Mesodermal cell (in vitro differentiated cells): Measurements from ENCODE around the gene NPC1.
"Not testable (repeated sequence)": the region's sequence is repeated elsewhere in the genome, so short reads cannot be mapped to it uniquely, and the experiment has no call there.

Experiments used
- H3K27ac ChIP-seq: 2 replicates; pipeline ENCODE4 v1.7.0; 2013; ENCODE audit warnings: mild to moderate bottlenecking, low read depth, low read length, moderate library complexity; ENCODE audit not compliant: severe bottlenecking
- H3K36me3 ChIP-seq: 2 replicates; pipeline ENCODE4 v1.7.1; 2013; ENCODE audit warnings: mild to moderate bottlenecking, low read length, moderate library complexity; ENCODE audit not compliant: control insufficient read depth, insufficient read depth
- H3K4me1 ChIP-seq: one replicate; pipeline ENCODE4 v1.7.1; 2013; ENCODE audit warnings: mild to moderate bottlenecking, low read length; ENCODE audit not compliant: insufficient read depth, control insufficient read depth, poor library complexity, severe bottlenecking
- H3K4me3 ChIP-seq: 2 replicates; pipeline ENCODE4 v1.7.0; 2013; ENCODE audit warnings: low read length, control low read depth, mild to moderate bottlenecking; ENCODE audit not compliant: insufficient read depth, poor library complexity, severe bottlenecking; ENCODE audit errors: extremely low read depth
- H3K9me3 ChIP-seq: 2 replicates; pipeline ENCODE4 v1.7.1; 2013; ENCODE audit warnings: mild to moderate bottlenecking, low read length, moderate library complexity; ENCODE audit not compliant: control insufficient read depth
- WGBS, 2 experiments: methylation state at CpG; one replicate each; pipeline ENCODE4 v1.1.5; 2013; ENCODE audit warnings: missing lambda C conversion rate in 2 of 2; ENCODE audit not compliant: insufficient coverage in 2 of 2; 5-methylcytosine and 5-hydroxymethylcytosine counted together

NPC1 gene

DNA sequence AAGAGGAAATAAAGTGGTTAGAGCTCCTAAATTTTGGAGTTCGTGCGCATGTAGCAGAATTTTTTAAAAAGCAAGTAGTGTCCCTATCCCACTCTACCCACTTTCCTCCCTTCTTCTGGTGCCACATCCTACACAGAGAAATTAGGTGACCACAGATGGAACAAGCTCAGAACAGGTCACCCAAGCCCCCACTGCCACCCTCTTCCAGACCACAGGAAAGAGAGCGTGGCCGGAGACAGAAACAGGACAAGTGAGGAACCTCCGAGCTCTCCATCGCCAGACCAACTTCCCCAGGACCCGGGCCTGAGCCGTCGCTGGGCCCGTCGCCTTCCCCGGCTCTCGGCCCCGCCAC, 433 bp downstream of the NPC1 start:
- WGBS, 2 experiments = 0% methylated on average over 8 to 12 of the region's 14 CpGs
- Histone ChIP-seq H3K4me3 (peak overlapping the region; percentile 95), H3K9me3 (no peaks in the 10 kb centered on the region), H3K4me1 (peaks cover 16% of the 10 kb centered on the region), H3K27ac (peak overlapping the region; percentile 100), H3K36me3 (peaks cover 35% of the 10 kb centered on the region)

DNA sequence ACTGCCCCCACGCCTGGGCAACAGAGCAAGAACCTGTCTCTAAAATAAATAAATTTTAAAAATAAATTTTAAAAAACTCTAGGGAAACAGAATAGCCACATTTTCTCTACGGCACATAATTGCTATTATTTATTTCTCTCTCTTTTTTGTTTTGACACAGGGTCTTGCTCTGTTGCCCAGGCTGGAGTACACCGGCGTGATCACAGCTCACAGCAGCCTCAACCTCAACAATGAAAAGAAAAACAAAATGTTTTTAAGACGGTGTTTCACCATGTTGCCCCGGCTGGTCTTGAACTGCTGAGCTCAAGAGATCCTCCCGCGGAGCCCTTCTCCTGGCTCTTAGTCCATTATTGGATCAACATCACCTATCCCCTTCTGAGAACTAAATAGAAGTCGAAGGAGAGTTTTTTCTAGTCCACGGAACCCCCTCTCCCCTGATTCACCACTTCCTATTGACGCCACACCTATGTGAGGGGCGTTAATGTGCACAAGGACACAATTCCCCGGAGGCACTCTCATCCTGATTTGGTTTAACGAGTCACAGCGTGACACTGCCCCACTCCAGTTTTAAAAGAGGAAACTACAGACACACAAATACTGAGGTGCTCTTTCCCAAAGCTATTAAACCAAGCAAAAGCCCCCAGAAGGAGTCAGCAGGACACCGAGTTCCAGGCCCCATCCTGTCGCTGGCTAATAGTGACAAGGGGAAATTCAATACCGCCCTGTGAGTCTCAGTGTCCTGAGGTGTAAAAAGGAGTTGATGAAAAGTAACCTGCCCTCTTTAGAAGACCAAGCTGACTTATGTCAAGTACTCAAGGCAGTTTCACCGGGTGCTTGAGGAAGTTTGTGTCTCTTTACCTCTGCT, 1.1 kb downstream of the NPC1 start:
- Histone ChIP-seq H3K9me3 (no peaks in the 10 kb centered on the region), H3K4me3 (peak overlapping the region; percentile 95), H3K27ac (peak overlapping the region; percentile 100), H3K36me3 (peaks cover 41% of the 10 kb centered on the region), H3K4me1 (peaks cover 16% of the 10 kb centered on the region)
- 24 to 39% methylated on average over 10 to 14 of the region's 19 CpGs for WGBS, 2 experiments

DNA sequence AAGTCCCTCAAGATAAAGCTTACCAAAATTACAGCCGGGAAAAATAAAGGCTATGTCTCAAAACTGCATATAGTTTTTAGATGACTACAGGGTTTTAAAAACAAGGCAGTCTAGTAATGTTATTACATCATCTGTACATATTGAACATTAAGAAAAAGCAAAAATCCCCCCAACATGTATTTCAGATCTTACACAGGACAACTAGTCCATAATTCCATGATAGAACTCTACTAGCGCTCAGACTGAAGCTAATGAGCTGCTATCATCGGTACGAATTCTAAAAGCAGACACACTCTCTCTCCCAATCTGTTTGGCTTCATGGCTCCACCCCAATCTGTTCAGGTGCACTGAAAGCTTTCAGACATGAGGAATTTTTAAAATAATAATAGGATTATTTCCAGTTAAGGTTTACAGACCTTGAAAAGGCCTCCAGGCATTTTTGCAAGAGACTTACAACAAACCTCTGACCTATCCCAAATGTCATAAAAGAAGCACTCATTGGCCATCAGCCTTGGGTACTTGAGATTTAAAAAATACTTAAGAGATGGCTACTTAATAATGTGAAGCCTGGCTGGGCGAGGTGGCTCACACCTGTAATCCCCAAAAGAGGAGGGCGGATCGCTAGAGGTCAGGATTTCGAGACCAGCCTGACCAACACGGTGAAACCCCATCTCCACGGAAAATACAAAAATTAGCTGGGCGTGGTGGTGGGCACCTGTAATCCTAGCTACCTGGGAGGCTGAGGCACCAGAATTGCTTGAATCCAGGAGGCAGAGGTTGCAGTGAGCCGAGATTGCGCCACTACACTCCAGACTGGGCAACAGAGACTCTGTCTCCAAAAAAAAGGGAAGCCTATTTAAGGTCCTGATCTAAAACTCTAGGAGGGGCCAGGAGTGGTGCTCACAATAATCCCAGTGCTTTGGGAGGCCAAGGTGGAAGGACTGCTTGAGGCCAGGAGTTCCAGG, 2.0 kb downstream of the NPC1 start:
- Histone ChIP-seq H3K4me3 (peak overlapping the region; percentile 95), H3K27ac (no peak overlapping the region), H3K9me3 (no peaks in the 10 kb centered on the region), H3K4me1 (peaks cover 16% of the 10 kb centered on the region), H3K36me3 (peaks cover 44% of the 10 kb centered on the region)
- 89 to 97% methylated on average over 10 to 12 of the region's 13 CpGs for WGBS, 2 experiments

DNA sequence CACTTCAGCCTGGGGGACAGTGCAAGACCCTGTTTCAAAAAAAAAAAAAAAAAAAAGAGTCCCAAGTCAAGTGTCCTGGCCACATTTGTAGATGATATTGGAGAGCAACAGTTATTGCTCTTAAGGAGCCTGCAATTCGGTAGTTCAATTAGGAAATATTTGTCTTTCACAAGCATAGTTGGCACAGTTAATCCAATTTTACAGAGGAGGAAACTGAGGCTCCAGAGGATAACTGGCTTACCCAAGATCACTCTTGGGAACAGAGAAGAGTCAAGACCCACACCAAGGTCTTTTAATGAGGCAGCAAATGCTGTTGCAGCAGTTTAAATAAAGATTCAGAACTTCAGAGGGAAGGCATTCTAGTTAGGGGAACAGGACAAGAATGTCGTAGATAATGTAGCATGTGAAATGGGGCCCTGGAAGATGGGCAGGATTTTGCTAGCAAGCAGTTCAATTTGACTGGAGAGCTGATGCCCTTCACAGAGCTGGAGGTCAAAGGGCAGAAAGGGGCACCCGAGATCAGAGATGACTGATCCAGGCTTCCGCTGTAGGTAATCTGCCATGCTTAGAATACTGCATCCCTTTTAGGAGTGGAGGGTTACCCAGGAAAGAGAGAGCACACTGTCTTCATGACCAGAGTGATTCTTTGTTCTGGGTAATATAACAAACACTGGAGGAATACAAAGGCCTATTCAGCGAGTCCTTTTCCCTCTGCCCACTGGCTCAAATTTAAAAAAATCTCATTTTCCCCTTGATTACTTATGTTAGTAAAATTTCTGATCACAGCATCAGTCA, 3.0 kb downstream of the NPC1 start:
- H3K9me3 ChIP-seq = no peaks in the 10 kb centered on the region
- H3K4me3 ChIP-seq = no peak overlapping the region
- 89 to 91% methylated on average over 3 to 4 of the region's 5 CpGs for WGBS, 2 experiments
- H3K4me1 ChIP-seq = peaks cover 16% of the 10 kb centered on the region
- no peak overlapping the region for H3K27ac ChIP-seq
- H3K36me3 ChIP-seq = peaks cover 51% of the 10 kb centered on the region

DNA sequence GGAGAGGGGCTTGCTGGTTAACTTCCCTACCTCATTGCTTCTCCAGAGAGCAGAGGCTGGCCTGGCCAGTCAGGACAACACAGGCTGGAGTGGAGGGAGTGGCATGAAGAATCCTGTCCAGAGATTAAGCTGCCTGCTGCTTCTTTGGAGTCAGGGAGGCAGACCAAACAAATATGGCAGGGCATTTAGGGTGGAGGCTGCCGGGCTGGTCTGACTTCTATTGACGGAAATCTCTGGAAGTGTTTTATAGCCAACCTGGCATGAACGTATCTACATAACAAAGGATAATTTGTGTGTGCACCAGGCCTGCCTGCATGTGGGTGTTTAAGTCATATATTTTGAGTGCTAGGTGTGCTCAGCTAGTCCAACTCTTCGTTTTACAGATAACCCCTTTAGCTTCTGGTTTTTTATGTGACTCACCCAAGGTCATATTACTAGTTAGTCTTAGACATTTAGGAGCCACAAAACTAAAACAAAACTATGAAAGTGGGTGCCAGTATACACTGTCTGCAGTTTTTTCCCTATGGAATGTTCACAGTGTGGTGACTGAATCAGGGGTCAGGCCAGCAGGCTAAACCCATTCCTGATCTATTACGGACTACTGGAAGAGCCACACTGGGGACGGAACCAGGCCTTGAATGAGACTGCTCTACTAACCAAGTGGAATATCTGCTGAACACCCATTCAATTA, 5.5 kb downstream of the NPC1 start:
- H3K27ac ChIP-seq = no peak overlapping the region
- H3K4me1 ChIP-seq = peaks cover 13% of the 10 kb centered on the region
- no peaks in the 10 kb centered on the region for H3K9me3 ChIP-seq
- H3K4me3 ChIP-seq = no peak overlapping the region
- peaks cover 60% of the 10 kb centered on the region for H3K36me3 ChIP-seq
- WGBS, 2 experiments = 93 to 100% methylated on average over 5 of the region's 6 CpGs

DNA sequence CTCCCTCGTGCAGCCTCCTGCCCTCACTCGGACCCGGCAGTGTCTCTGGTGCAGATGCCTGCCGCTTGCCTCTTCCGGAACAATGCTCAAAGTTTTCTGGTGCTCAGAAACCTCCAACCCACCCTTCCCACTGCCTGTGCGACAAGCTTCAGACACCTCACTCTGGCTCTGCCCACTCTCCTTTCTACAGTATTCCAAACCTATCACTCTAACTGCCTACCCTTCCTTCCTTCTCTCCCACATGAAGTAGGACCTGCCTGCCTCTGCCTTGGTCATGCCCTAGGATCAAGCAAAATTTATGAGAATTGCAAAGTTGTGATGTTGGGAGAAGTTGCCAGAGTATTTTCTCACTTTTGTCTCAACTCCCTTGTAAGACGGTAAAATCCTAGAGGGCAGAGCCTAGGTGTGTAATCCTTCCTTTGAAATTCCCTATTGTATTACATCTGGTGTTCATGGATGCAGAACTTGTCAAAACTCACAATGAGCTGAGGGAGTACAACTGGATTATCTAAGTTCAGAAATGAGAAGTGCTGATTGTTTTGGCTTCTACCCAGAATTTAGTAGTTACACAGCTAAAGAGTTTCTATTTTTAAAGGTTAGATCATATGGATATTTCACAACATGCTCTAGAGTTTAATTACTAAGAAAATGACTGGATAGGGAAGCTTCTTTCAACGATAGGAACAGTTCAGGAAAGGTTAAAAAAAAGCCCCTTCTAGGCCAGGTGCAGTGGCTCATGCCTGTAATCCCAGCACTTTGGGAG, 7.2 kb downstream of the NPC1 start:
- Histone ChIP-seq H3K4me1 (peaks cover 19% of the 10 kb centered on the region), H3K27ac (no peak overlapping the region), H3K4me3 (no peak overlapping the region), H3K9me3 (no peaks in the 10 kb centered on the region), H3K36me3 (peaks cover 62% of the 10 kb centered on the region)
- 90 to 95% methylated on average over 4 to 6 of the region's 8 CpGs for WGBS, 2 experiments

DNA sequence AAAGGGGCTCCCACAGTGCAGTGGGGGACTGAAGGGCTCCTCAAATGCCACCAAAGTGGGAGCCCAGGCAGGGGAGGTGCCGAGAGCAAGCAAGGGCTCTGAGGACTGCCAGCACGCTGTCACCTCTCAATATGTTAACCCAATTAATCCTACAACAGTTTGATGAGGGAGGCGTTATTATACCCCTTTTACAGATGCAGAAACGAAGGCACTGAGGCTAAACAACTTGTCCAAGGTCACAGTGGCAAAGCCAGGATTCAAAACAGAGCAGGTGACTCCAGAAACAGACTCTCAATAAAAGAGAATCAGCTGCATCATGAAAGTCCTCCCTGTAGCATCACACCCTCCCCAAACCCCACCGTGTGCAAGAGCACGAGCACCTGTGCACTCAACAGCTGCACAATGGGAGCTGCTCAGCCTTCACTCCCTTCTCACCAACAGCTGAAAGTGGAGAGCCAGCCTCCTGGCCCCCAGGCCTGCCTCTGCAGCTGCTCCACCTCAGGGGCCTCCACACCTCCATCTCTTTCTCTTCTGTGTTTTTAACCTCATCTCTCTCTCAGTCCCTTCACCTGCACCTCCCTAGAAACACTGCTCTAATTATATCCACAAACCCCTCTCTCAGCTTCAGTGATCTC, 8.1 kb downstream of the NPC1 start:
- peaks cover 58% of the 10 kb centered on the region for H3K36me3 ChIP-seq
- peaks cover 12% of the 10 kb centered on the region for H3K4me1 ChIP-seq
- WGBS, 2 experiments = 88 to 98% methylated on average over 4 of the region's 6 CpGs
- H3K9me3 ChIP-seq = no peaks in the 10 kb centered on the region
- H3K4me3 ChIP-seq = no peak overlapping the region
- no peak overlapping the region for H3K27ac ChIP-seq

DNA sequence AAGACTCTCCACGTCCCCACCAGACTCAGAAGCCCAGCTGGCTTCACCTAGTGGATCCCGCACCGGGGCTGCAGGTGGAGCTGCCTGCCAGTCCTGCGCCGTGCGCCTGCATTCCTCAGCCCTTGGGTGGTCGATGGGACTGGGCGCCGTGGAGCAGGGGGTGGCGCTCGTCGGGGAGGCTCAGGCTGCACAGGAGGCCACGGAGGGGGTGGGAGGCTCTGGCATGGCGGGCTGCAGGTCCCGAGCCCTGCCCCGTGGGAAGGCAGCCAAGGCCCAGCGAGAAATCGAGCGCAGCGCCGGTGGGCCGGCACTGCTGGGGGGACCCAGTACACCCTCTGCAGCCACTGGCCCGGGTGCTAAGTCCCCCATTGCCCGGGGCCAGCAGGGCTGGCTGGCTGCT, 8.8 kb downstream of the NPC1 start:
- not testable (repeated sequence) for H3K4me3 ChIP-seq, H3K9me3 ChIP-seq, H3K4me1 ChIP-seq, H3K27ac ChIP-seq
- peaks cover 58% of the 10 kb centered on the region for H3K36me3 ChIP-seq
- WGBS, 2 experiments = 95 to 99% methylated on average over 11 to 13 of the region's 24 CpGs

DNA sequence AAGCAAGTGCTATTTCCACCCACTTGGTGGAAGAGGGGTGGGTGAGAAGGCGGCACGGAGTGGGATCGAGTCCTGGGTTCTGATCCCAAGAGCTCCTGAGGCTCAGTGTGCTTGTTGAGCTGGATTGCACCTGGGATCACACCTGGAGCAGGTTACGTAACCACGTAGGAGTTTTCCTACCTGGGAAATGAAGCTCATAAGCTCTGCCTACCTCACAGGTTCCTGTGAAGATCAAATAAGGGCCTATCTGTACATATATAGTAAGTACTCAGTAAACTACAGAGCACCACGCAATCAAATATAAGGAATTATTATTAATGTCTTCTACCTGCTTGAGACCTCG, 11.0 kb downstream of the NPC1 start:
- no peak overlapping the region for H3K27ac ChIP-seq
- 90% methylated on average over 2 to 3 of the region's 7 CpGs for WGBS, 2 experiments

More for the DNA sequence above, 11.0 kb downstream of the NPC1 start:
- Histone ChIP-seq H3K4me1 (peaks cover 8% of the 10 kb centered on the region), H3K36me3 (peaks cover 57% of the 10 kb centered on the region), H3K9me3 (no peaks in the 10 kb centered on the region), H3K4me3 (no peak overlapping the region)
